Epithelial cell of proximal tubule (primary cell): ENCODE measurements around the gene DENND2A. TPM values are rescaled to one million over a fixed set of nuclear protein-coding genes. Genes with fewer than 3 reads are reported as not detected.
"Not testable (repeated sequence)": the region's sequence is repeated elsewhere in the genome, so short reads cannot be mapped to it uniquely, and the experiment has no call there.

Experiments used
- DNase-seq: peaks from one replicate; pipeline ENCODE4 v3.0.0-alpha.2; 2011; ENCODE audit warnings: low read depth
- H3K4me3 ChIP-seq: 2 replicates; pipeline ENCODE4 v1.5.1; 2011; ENCODE audit warnings: low read depth, mild to moderate bottlenecking, low read length
- CTCF ChIP-seq: conservative IDR thresholded peaks from 2 replicates; pipeline ENCODE4 v1.5.1; 2012; ENCODE audit warnings: low read depth, mild to moderate bottlenecking, low read length
- total RNA-seq: library from RNA; depleted of rRNA; stranded (reverse); fragments of >200 nt; gene quantifications from 2 replicates; pipeline ENCODE4 v1.2.3, GENCODE V29; 2015

Gene DENND2A
- total RNA-seq, 1 donor from 2014 or later, result 27.6 TPM

DNA sequence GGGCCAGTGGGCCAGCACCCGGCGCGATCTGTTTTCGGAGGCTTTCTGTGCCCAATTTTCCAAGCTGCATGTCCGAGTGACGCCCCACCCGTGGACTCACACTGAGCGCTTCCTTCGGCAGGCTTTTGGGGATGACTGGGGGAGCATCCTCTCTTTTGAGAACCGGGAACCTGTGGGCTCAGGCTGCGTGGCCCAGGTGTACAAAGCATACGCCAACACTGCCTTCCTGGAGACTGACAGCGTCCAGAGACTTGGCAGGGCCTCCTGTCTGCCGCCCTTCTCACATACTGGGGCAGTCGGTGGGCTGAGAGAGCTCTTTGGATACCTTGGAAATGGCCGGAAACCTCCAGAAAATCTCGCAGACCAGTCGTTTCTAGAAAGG, 33.2 kb upstream of the DENND2A start:
- no peak for DNase-seq
- no peak for TF ChIP-seq CTCF
- H3K4me3 ChIP-seq, result peak overlapping the region; percentile 76

DNA sequence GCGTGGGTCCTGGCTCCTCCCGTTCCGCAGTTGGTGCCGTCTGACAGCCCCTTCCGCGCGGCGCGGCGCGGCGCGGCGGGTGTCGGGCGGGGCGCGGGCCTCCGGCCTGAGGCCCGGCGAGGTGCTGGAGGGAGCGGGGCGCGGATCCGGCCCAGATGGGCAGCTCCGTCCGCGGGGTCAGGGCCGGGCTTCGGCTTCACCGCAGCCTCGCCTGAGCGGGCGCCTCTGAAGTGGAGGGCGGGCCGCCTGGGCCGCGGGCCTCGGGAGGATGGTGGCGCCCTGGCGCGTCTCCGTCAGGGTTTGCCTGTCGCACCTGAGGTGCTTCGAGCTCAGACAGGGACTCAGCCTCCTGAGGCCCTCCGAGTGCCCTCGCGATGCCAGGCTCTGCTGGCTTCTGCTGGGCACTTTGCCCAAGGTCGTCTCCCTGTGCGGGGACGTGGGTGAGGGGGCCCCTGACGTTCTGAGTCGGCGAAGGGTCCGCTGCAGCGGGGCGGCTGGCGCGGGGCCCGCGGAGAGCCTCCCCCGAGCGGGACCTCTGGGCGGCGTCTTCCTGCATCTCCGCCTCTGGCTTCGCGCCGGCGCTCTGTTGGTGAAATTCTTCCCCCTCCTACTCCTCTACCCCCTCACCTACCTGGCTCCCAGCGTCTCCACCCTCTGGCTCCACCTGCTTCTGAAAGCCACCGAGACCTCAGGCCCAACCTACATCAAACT, 32.6 kb upstream of the DENND2A start:
- H3K4me3 ChIP-seq, result peak overlapping the region; percentile 76
- DNase-seq, result no peak
- no peak for TF ChIP-seq CTCF

GRCh38 chr7:140672382-140673062, 31.9 kb upstream of the DENND2A start, which contains the start of gene ADCK2:
ADCK2 (plus strand) TSS chr7:140672945; CDS start chr7:140673331, 386 bp downstream.
- peak within 1 kb of the TSS; percentile 76 for H3K4me3 ChIP-seq
- TF ChIP-seq CTCF, result no peak
- no peak for DNase-seq

- no peak for DNase-seq
- TF ChIP-seq CTCF, result no peak
- H3K4me3 ChIP-seq, result no peak overlapping the region
These were observed 31.4 kb upstream of the DENND2A start for GRCh38 chr7:140671966-140672365.

DNA sequence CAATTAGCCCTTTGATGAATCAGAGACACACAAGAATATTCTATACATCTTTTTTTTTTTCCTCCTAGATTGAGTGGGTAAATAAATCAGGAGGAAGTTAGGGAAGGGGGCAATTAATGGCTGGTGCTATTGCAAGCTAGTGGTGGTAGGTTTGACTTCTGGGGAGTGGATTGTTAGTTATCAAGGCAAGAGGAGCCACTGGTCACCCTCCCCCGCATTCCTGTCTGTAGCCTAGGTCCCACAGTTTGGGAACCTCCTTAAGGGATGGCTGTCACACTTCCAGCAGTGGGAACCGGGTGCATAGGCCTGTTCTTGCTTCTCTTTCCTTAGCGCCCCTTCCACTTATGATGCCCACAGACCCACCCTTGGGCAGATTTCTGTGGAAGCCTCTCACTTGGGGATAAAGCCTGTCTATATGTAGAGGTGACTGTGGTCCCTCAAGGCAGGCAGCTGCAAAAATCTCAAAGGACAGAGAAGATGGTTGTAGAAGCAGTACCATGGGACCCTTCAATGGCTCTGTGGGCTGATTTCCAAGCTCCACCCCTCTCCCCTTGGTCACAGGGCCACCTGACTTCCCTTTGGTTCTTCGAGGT, 29.8 kb upstream of the DENND2A start:
- DNase-seq, result no peak
- TF ChIP-seq CTCF, result no peak

GRCh38 chr7:140669862-140670261, 29.2 kb upstream of the DENND2A start:
- not testable (repeated sequence) for DNase-seq, H3K4me3 ChIP-seq

More for the DNA sequence above, 29.8 kb upstream of the DENND2A start:
- no peak overlapping the region for H3K4me3 ChIP-seq

GRCh38 chr7:140669352-140669751, 28.7 kb upstream of the DENND2A start:
- H3K4me3 ChIP-seq, result no peak overlapping the region
- TF ChIP-seq CTCF, result no peak
- no peak for DNase-seq
